K562 (cell line): ENCODE results near the gene RHEX. TPM values are rescaled to one million over a fixed set of nuclear protein-coding genes. Genes with fewer than 3 reads are reported as not detected.

Source experiments
- CBFA2T3 ChIP-seq: fragments of 450-650 bp; IDR thresholded peaks from 2 replicates; pipeline ENCODE4 v1.6.1; 2017
- CREM ChIP-seq: IDR thresholded peaks from 2 replicates; pipeline ENCODE4 v1.6.1; 2014; ENCODE audit warnings: antibody characterized with exemption, low read depth
- CXXC5 ChIP-seq: fragments of 250-450 bp; sonication (Bioruptor Pico); IDR thresholded peaks from 2 replicates; pipeline ENCODE4 v1.8.0; 2022; ENCODE audit warnings: inconsistent platforms, mild to moderate bottlenecking, moderate library complexity
- ESRRB ChIP-seq: fragments of 250-450 bp; sonication (Bioruptor Pico); IDR thresholded peaks from 2 replicates; pipeline ENCODE4 v1.5.0; 2020; ENCODE audit warnings: mild to moderate bottlenecking, moderate library complexity, borderline replicate concordance
- HEY1 ChIP-seq: fragments of 250-450 bp; sonication (Bioruptor Pico); IDR thresholded peaks from 2 replicates; pipeline ENCODE4 v1.5.0; 2020; ENCODE audit warnings: mild to moderate bottlenecking, moderate library complexity, borderline replicate concordance
- KLF16 ChIP-seq: IDR thresholded peaks from 2 replicates; pipeline ENCODE4 v1.6.1; 2016; ENCODE audit warnings: antibody characterized with exemption
- MAFK ChIP-seq: IDR thresholded peaks from 2 replicates; pipeline ENCODE4 v1.6.1; 2011; ENCODE audit warnings: low read length, improper control_type of control experiment
- MAZ ChIP-seq, 2 experiments: fragments of 450-650 bp in 1 of 2; sonication (generic) in 1 of 2; formaldehyde crosslinking; IDR thresholded peaks in 1 of 2; conservative IDR thresholded peaks in 1 of 2; 2 replicates each; pipeline versions ENCODE4 v1.4.0 to v1.5.0; 2020; ENCODE audit warnings: mild to moderate bottlenecking in 1 of 2, missing genetic modification reagents in 1 of 2
- MEIS2 ChIP-seq: fragments of 450-650 bp; IDR thresholded peaks from 2 replicates; pipeline ENCODE4 v1.6.1; 2014; ENCODE audit warnings: mild to moderate bottlenecking; ENCODE audit not compliant: partially characterized antibody
- MTA2 ChIP-seq: fragments of 450-650 bp; IDR thresholded peaks from 2 replicates; pipeline ENCODE4 v1.6.1; 2016; ENCODE audit warnings: low read depth
- PTRF ChIP-seq: fragments of 450-650 bp; IDR thresholded peaks from 2 replicates; pipeline ENCODE4 v1.6.1; 2016; ENCODE audit warnings: mild to moderate bottlenecking, missing genetic modification characterization, missing compliant biosample characterization
- RCOR1 ChIP-seq, 2 experiments: IDR thresholded peaks; 2 replicates each; pipeline ENCODE4 v1.6.1; 2012; ENCODE audit warnings: low read depth in 2 of 2, low read length in 2 of 2, borderline replicate concordance in 1 of 2, improper control_type of control experiment in 1 of 2
- SETDB1 ChIP-seq: IDR thresholded peaks from one replicate; pipeline ENCODE4 v1.6.1; 2012; ENCODE audit warnings: low read length, control low read depth, inconsistent platforms
- SOX6 ChIP-seq: fragments of 450-650 bp; IDR thresholded peaks from 2 replicates; pipeline ENCODE4 v1.6.1; 2014; ENCODE audit warnings: mild to moderate bottlenecking
- STAT5A ChIP-seq: IDR thresholded peaks from 2 replicates; pipeline ENCODE4 v1.6.1; 2012; ENCODE audit warnings: low read length, inconsistent platforms, borderline replicate concordance
- TAL1 ChIP-seq: fragments of 450-650 bp; IDR thresholded peaks from 2 replicates; pipeline ENCODE4 v1.6.1; 2016; ENCODE audit warnings: mild to moderate bottlenecking
- TCF3 ChIP-seq: sonication (generic); formaldehyde crosslinking; IDR thresholded peaks from 2 replicates; pipeline ENCODE4 v1.4.0; 2020; ENCODE audit warnings: mild to moderate bottlenecking, missing genetic modification reagents
- TEAD4 ChIP-seq, 2 experiments: sonication (generic) in 1 of 2; formaldehyde crosslinking in 1 of 2; IDR thresholded peaks; 2 replicates each; pipeline versions ENCODE4 v1.6.1 to v1.8.0; 2012 to 2022; ENCODE audit warnings: borderline replicate concordance in 1 of 2, inconsistent platforms in 1 of 2, low read length in 1 of 2, mild to moderate bottlenecking in 1 of 2, missing genetic modification reagents in 1 of 2
- U2AF2 ChIP-seq: fragments of 200-400 bp; formaldehyde crosslinking; optimal IDR thresholded peaks from 2 replicates; pipeline ENCODE3; 2017; ENCODE audit warnings: low read depth, mild to moderate bottlenecking, low read length
- ZEB2 ChIP-seq: fragments of 450-650 bp; IDR thresholded peaks from 2 replicates; pipeline ENCODE4 v1.6.1; 2016
- ZNF431 ChIP-seq: sonication (generic); formaldehyde crosslinking; IDR thresholded peaks from 2 replicates; pipeline ENCODE4 v1.8.0; 2022; ENCODE audit warnings: mild to moderate bottlenecking, missing genetic modification reagents
- ZNF444 ChIP-seq: fragments of 250-450 bp; sonication (Bioruptor Pico); IDR thresholded peaks from 2 replicates; pipeline ENCODE4 v1.4.0; 2020; ENCODE audit warnings: mild to moderate bottlenecking, moderate library complexity
- ZNF507 ChIP-seq: conservative IDR thresholded peaks from 2 replicates; pipeline ENCODE4 v1.6.1; 2017; ENCODE audit warnings: missing genetic modification characterization, missing compliant biosample characterization
- polyA plus RNA-seq, 8 experiments: library from polyadenylated mRNA; depleted of rRNA in 4 of 8; stranded (reverse) in 5 of 8; unstranded in 3 of 8; fragments of >200 nt; fragmentation: Nextera tagmentation in 2 of 8; fragmentation: Illumina TruSeq in 1 of 8; extraction: Ambion mirVana in 2 of 8; extraction: Trizol in 1 of 8; gene quantifications; 2 replicates each; pipeline versions ENCODE4 v1.2.1 to v1.2.3, GENCODE V29; 2011 to 2014; ENCODE audit warnings: inconsistent platforms in 1 of 8, missing spikeins in 1 of 8
- total RNA-seq, 7 experiments: library from RNA; depleted of rRNA in 6 of 7; stranded (reverse); fragments of >200 nt in 6 of 7; fragmentation: Illumina TruSeq in 2 of 7; extraction: Trizol in 2 of 7; gene quantifications; 2 replicates each; pipeline versions ENCODE4 v1.2.1 to v1.2.3, GENCODE V29; 2011 to 2021; ENCODE audit warnings: low replicate concordance in 1 of 7
- TF ChIP-seq, protein P1 (sequence below): sonication (generic); formaldehyde crosslinking; IDR thresholded peaks from 2 replicates; pipeline ENCODE4 v1.9.0; 2022; ENCODE audit warnings: mild to moderate bottlenecking, missing genetic modification reagents
- TF ChIP-seq, protein P2 (sequence below): fragments of 250-450 bp; sonication (Bioruptor Pico); IDR thresholded peaks from 2 replicates; pipeline ENCODE4 v1.5.0; 2021; ENCODE audit warnings: mild to moderate bottlenecking, moderate library complexity
- TF ChIP-seq, protein P3 (sequence below): sonication (generic); formaldehyde crosslinking; IDR thresholded peaks from 2 replicates; pipeline ENCODE4 v1.8.0; 2022; ENCODE audit warnings: missing genetic modification reagents, mild to moderate bottlenecking, moderate library complexity, borderline replicate concordance

Gene RHEX
- total and polyA plus RNA-seq, 9 of the 15 experiments (the other 6 are each of a cell fraction or from before 2014, with no cell fraction given) = not detected

DNA sequence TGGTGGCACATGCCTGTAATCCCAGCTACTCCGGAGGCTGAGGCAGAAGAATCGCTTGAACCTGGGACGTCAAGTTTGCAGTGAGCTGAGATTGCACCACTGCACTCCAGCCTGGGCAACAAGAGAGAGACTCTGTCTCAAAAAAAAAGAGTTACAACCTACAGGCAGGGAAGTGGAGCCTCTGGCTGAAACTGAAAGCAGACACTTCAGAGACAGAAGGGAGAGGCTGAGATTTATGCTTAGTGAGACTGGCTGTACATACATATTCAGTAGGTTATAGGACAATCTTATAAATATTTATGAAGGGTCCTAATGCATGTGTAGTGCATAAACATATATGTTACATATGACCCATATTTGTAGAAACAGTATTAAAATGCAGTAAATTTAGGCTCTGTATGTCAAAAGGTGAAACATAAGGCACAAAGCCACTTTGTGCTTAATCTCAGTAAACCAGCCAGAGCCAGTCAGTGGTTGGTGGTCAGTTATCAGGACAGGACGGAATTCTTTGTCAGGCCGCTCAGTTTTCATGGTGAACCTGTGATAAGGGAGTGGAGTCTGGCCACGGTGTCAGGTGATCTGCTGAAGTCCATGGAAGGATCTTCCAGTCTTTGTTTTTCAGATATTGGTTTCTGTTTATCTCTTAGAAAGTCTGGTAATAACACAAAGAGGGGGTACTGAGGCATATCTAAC lies 13.7 kb downstream of the RHEX start (continued):
- peak; percentile 98 for TF ChIP-seq TEAD4 (IDR thresholded peaks at IDR 0.05; ENCODE audit: low read length)
- TF ChIP-seq TEAD4 (CRISPR knock-in tag; IDR thresholded peaks at IDR 0.05; ENCODE audit: borderline replicate concordance) = no peak
- peak; percentile 92 for TF ChIP-seq SOX6
- TF ChIP-seq ZEB2 = peak; percentile 43; the same call in 1 of the 2 replicates
- TF ChIP-seq TCF3 (CRISPR knock-in tag) = peak; percentile 96
- peak; percentile 61 for TF ChIP-seq MEIS2
- TF ChIP-seq RCOR1 (IDR thresholded peaks at IDR 0.05; ENCODE audit: borderline replicate concordance in 1 of 2, low read depth in 2 of 2, low read length in 2 of 2) = peak; percentile 93 to 99
- TF ChIP-seq, protein P1, sequence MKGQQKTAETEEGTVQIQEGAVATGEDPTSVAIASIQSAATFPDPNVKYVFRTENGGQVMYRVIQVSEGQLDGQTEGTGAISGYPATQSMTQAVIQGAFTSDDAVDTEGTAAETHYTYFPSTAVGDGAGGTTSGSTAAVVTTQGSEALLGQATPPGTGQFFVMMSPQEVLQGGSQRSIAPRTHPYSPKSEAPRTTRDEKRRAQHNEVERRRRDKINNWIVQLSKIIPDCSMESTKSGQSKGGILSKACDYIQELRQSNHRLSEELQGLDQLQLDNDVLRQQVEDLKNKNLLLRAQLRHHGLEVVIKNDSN (CRISPR knock-in tag) = peak; percentile 64
- no peak for TF ChIP-seq ZNF507 (tag)
- peak; percentile 84 for TF ChIP-seq CXXC5
- peak; percentile 52; the same call in 1 of the 2 replicates for TF ChIP-seq HEY1
- TF ChIP-seq CBFA2T3 = peak; percentile 95
- TF ChIP-seq KLF16 = peak; percentile 96
- no peak for TF ChIP-seq ZNF431 (CRISPR knock-in tag)
- peak; percentile 82 for TF ChIP-seq MTA2
- no peak for TF ChIP-seq U2AF2
- no peak for TF ChIP-seq ZNF444
- TF ChIP-seq STAT5A = peak; percentile 82
- TF ChIP-seq MAFK = no peak
- TF ChIP-seq MAZ (CRISPR knock-in tag; conservative IDR thresholded peaks at IDR 0.05 in 1 of 2, IDR thresholded peaks at IDR 0.05 in 1 of 2) = peak in 1 of 2 experiments; percentile 40; a peak in 1 of 4 replicates
- peak; percentile 91 for TF ChIP-seq TAL1
- no peak for TF ChIP-seq ESRRB (CRISPR knock-in tag)
- TF ChIP-seq, protein P2, sequence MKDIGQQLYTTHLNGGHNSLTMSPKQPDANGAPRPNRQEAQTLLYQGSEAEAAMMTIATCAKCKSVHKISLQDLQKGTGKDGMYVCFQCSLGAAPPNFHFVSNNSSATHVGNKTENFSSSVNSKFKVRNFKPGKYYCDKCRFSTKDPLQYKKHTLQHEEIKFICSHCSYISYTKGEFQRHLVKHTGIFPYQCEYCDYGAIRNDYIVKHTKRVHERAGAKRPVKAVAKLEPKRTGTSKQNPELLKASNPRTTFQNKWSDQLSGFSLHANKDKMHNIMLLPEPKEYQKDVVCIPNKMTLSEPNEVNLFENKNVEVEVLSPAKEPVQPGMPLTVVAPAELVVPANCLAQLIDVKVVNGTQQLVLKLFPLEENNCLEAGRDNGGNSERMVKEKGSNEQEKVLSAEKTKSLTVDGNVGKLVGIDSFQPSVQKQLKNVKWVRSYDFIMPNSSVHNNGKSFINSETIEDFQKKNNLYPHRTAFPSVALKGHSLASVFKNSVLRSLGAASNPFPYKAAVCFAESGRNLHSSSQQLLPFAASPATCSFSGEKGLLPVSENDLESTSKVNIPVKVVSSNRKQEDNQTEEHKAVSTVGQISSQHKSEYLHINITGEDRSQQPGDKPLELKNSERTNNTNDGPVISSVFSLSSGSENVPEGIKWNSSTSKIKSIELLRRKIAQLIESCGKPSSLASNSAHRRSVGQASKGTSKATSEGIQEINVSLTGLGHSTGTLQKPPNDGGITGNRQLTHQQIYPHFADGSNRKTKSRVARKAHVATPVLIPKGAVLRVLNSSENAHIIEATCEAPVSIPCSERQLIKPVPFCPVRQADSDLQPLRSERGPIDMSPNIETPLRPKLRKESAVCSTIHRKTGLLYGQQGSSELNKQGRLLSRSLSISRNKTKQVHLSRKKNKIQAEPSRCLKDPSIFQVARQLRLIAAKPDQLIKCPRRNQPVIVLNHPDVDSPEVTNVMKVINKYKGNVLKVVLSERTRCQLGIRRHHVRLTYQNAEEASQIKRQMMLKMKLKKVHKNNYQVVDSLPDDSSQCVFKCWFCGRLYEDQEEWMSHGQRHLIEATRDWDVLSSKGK (CRISPR knock-in tag) = no peak
- TF ChIP-seq, protein P3, sequence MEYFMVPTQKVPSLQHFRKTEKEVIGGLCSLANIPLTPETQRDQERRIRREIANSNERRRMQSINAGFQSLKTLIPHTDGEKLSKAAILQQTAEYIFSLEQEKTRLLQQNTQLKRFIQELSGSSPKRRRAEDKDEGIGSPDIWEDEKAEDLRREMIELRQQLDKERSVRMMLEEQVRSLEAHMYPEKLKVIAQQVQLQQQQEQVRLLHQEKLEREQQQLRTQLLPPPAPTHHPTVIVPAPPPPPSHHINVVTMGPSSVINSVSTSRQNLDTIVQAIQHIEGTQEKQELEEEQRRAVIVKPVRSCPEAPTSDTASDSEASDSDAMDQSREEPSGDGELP = 0 out of 2 replicates have a peak, but pooled peaks have one; percentile 22
- TF ChIP-seq PTRF (tag) = no peak
- TF ChIP-seq SETDB1 = no peak
- TF ChIP-seq CREM = peak; percentile 51
